ENCODE measurements around the gene BCAS4. TPM values are rescaled to one million over a fixed set of nuclear protein-coding genes. Genes with fewer than 3 reads are reported as not detected.
"Not testable (repeated sequence)": the region's sequence is repeated elsewhere in the genome, so short reads cannot be mapped to it uniquely, and the experiment has no call there.

BCAS4 gene
- total RNA-seq, 1 experiment from 2014 or later, result 13.5 TPM

DNA sequence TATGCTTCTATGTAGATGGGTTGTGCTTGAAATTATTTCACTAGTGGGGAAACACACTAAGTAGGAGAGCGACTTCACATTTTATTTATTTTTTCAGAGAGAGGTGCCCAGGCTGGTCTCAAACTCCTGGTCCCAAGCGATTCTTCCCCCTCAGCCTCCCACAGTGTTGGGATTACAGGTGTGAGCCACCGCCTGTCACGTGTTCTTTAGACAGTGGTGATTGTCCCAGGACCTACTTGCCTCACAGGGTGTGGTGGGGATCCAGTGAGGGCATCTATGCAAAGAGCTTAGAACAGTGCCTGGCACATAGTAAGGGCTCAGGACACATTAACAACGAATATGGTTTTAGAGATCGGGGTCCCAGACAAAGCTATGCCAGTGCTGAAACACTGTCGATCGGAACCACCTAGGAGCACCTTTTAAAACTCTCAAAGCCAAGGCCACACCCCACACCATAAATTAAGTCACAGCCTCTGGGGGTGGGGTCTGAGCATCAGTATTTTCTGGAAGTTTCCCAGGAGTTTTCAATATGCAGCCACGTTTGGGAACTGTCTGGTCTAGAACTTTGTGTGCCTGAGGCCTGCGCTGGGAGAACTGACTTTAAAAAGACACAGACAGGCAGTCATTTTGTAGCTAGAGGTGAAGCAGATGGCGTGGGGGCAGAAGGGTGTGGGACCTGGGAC lies 4.8 kb upstream of the BCAS4 start:
- TF ChIP-seq CTCF (IDR thresholded peaks at IDR 0.05; ENCODE audit: unreplicated experiment), result no peak
- peaks cover 13% of the 10 kb centered on the region for H3K36me3 Mint-ChIP-seq (ENCODE audit: insufficient read depth, unreplicated experiment)
- peaks cover 42% of the 10 kb centered on the region for H3K4me1 Mint-ChIP-seq (ENCODE audit: low read depth, unreplicated experiment)
- no peaks in the 10 kb centered on the region for H3K27me3 Mint-ChIP-seq (ENCODE audit: unreplicated experiment)
- no peak overlapping the region for H3K4me3 Mint-ChIP-seq (ENCODE audit: low read depth, unreplicated experiment)
- CTCF ChIA-PET, result interaction anchor here (0.7 to 2.5 kb wide), 20 partner anchors 11 to 168 kb away, joined by 3 to 19 read pairs (median 5); partner anchors contain the start of genes ADNP, DPM1 and MOCS3
- intact Hi-C loops (cut with micrococcal nuclease; ENCODE audit: unreplicated experiment), result loop anchor here (1.0 to 5.0 kb wide), 2 partner anchors 43 to 166 kb away; no protein-coding TSS in a partner anchor
- H3K27ac Mint-ChIP-seq (ENCODE audit: unreplicated experiment), result peak overlapping the region; percentile 87
- no TSS peak for BruUV-seq (replicated peaks)
- DNase-seq, result no peak
- no peaks in the 10 kb centered on the region for H3K9me3 Mint-ChIP-seq (ENCODE audit: low read depth, unreplicated experiment)

DNA sequence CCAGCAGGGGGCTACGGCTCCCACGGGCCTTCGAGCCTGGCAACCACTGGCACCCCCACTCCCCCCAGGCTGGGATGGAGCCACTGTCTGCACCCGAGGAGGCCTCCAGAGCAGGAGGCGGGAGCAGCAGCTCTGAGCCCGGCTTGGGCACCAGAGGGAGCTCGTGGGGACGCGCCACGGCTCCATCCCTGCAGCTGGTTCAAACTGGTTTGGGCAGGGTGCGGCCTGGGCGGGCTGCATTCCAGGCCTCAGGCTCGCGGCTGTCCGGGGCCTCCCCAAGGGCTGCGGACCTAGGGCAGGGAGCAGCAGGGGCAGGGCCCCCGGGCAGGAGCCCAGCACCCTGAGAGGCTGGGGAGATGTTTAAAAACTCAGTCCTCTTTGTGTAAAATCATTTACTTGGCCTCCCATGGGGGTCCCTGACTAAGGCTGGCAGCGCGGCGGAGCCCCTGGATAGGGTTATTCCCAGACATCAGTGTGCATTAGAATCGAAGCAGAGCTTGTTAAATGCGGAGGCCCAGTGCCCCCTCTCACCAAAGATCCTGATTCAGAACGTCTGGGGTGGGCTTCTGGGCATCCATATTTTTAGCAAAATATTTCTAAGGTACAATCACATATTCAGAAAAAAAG lies 4.1 kb upstream of the BCAS4 start:
- intact Hi-C loops (cut with micrococcal nuclease; ENCODE audit: unreplicated experiment), result loop anchor here (1.0 kb wide), 1 partner anchor 166 kb away; no protein-coding TSS in a partner anchor
- peaks cover 20% of the 10 kb centered on the region for H3K36me3 Mint-ChIP-seq (ENCODE audit: insufficient read depth, unreplicated experiment)
- no TSS peak for BruUV-seq (replicated peaks)
- H3K9me3 Mint-ChIP-seq (ENCODE audit: low read depth, unreplicated experiment), result no peaks in the 10 kb centered on the region
- TF ChIP-seq CTCF (IDR thresholded peaks at IDR 0.05; ENCODE audit: unreplicated experiment), result peak; percentile 96
- H3K4me1 Mint-ChIP-seq (ENCODE audit: low read depth, unreplicated experiment), result peaks cover 42% of the 10 kb centered on the region
- DNase-seq, result peak; percentile 99
- H3K27ac Mint-ChIP-seq (ENCODE audit: unreplicated experiment), result peak overlapping the region; percentile 87
- peak overlapping the region; percentile 48 for H3K4me3 Mint-ChIP-seq (ENCODE audit: low read depth, unreplicated experiment)
- CTCF ChIA-PET, result interaction anchor here (0.7 to 2.5 kb wide), 20 partner anchors 11 to 168 kb away, joined by 3 to 19 read pairs (median 5); partner anchors contain the start of genes ADNP, DPM1 and MOCS3
- H3K27me3 Mint-ChIP-seq (ENCODE audit: unreplicated experiment), result no peaks in the 10 kb centered on the region

DNA sequence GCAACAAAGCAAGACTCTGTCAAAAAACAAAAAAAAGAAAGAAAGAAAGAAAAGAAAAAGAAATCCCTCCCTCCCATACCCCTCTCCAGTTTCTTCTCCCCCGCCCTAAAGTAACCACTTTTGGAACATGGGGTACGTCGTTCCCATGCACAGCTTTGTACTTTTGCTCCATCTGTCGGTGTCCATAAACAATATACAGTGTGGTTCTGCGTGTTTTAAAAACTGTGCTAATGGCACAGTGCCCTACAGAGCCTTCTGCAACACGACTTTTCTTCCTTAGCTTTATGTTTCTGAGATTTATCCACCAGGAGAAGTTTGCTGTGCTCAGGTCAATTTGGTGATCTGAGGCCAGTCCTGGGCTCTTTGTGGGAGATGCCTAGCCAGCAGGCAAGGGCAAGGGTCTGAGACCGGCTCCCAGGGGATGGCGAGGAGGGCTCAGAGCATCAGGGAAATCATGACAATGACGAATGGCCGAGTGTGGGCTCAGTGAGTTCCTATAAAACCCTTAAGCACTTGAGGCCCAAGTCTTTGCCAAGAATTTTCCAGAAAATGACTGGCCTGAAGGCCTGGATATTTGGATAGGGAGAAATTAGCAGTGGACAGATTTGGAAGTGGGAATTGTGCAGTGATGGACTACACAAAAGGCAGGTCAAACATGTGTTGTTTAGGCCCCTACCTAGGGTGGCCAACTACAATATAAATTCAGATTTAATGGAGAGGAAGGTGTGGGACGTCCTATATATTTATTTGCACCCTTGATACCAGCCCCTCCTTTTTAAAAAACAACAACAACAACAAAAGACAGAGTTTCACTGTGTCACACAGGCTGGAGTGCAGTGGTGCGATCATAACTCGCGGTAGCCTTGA lies 1.9 kb upstream of the BCAS4 start:
- H3K27me3 Mint-ChIP-seq (ENCODE audit: unreplicated experiment), result no peaks in the 10 kb centered on the region
- H3K4me3 Mint-ChIP-seq (ENCODE audit: low read depth, unreplicated experiment), result no peak overlapping the region
- no peak overlapping the region for H3K27ac Mint-ChIP-seq (ENCODE audit: unreplicated experiment)
- BruUV-seq (replicated peaks), result no TSS peak
- no peaks in the 10 kb centered on the region for H3K9me3 Mint-ChIP-seq (ENCODE audit: low read depth, unreplicated experiment)
- DNase-seq, result no peak
- intact Hi-C loops (cut with micrococcal nuclease; ENCODE audit: unreplicated experiment), result no loop called here
- H3K4me1 Mint-ChIP-seq (ENCODE audit: low read depth, unreplicated experiment), result peaks cover 24% of the 10 kb centered on the region
- peaks cover 20% of the 10 kb centered on the region for H3K36me3 Mint-ChIP-seq (ENCODE audit: insufficient read depth, unreplicated experiment)
- no peak for TF ChIP-seq CTCF (IDR thresholded peaks at IDR 0.05; ENCODE audit: unreplicated experiment)
- CTCF ChIA-PET, result interaction anchor here (0.6 to 2.5 kb wide), 12 partner anchors 51 to 462 kb away, joined by 3 to 18 read pairs (median 4); partner anchors contain the start of gene ADNP

DNA sequence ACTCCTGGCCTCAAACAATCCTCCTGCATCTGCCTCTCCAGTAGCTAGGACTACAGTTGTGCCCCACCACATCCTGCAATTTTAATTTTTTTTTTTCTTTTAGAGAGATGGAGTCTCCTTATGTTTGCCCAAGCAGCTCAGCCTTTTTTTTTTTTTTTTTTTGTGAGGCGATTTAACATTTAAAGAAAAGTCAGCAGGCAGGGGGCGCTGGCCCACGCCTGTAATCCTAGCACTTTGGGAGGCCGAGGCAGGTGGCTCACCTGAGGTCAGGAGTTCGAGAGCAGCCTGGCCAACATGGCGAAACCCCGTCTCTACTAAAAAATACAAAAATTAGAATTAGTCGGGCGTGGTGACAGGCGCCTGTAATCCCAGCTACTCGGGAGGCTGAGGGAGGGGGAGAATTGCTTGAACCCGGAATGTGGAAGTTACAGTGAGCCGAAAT lies 1.3 kb upstream of the BCAS4 start:
- intact Hi-C loops (cut with micrococcal nuclease; ENCODE audit: unreplicated experiment), result loop anchor here (1.0 kb wide), 1 partner anchor 136 kb away; no protein-coding TSS in a partner anchor
- peak; percentile 64 for TF ChIP-seq CTCF (IDR thresholded peaks at IDR 0.05; ENCODE audit: unreplicated experiment)
- peaks cover 20% of the 10 kb centered on the region for H3K36me3 Mint-ChIP-seq (ENCODE audit: insufficient read depth, unreplicated experiment)
- peaks cover 19% of the 10 kb centered on the region for H3K4me1 Mint-ChIP-seq (ENCODE audit: low read depth, unreplicated experiment)
- H3K27ac Mint-ChIP-seq (ENCODE audit: unreplicated experiment); H3K27me3 Mint-ChIP-seq (ENCODE audit: unreplicated experiment); H3K9me3 Mint-ChIP-seq (ENCODE audit: low read depth, unreplicated experiment); H3K4me3 Mint-ChIP-seq (ENCODE audit: low read depth, unreplicated experiment); BruUV-seq (replicated peaks): not testable (repeated sequence)
- peak; percentile 59 for DNase-seq
- CTCF ChIA-PET, result interaction anchor here (0.6 to 1.8 kb wide), 13 partner anchors 52 to 517 kb away, joined by 3 to 12 read pairs (median 4); partner anchors contain the start of gene ADNP

Data from Calu3 (cell line).